SK-N-SH treated with all-trans-retinoic acid at 6 μM for 48 hours (cell line): ENCODE data around the gene ANKRD12.

Source experiments
- ATAC-seq: fragments of 200-7000 bp; cut with Tn5 transposase; 3 replicates; pipeline ENCODE4 v1.9.1; 2020; ENCODE audit warnings: mild to moderate bottlenecking, moderate library complexity
- BACH2 ChIP-seq: fragments of 250-450 bp; sonication (Bioruptor Pico); IDR thresholded peaks from 2 replicates; pipeline ENCODE4 v1.9.0; 2021; ENCODE audit warnings: mild to moderate bottlenecking, borderline replicate concordance
- CREB5 ChIP-seq: fragments of 250-450 bp; sonication (Bioruptor Pico); IDR thresholded peaks from 2 replicates; pipeline ENCODE4 v1.5.1; 2020; ENCODE audit warnings: low read depth, mild to moderate bottlenecking, moderate library complexity
- ESRRG ChIP-seq: fragments of 250-450 bp; sonication (Bioruptor Pico); IDR thresholded peaks from 2 replicates; pipeline ENCODE4 v1.6.1; 2021; ENCODE audit warnings: mild to moderate bottlenecking
- ISL1 ChIP-seq: fragments of 250-450 bp; sonication (Bioruptor Pico); IDR thresholded peaks from 2 replicates; pipeline ENCODE4 v2.1.2; 2022; ENCODE audit warnings: mild to moderate bottlenecking, moderate library complexity
- OSR1 ChIP-seq: fragments of 250-450 bp; sonication (Bioruptor Pico); IDR thresholded peaks from 2 replicates; pipeline ENCODE4 v1.8.0; 2022; ENCODE audit warnings: moderate library complexity, mild to moderate bottlenecking, inconsistent platforms
- PATZ1 ChIP-seq: fragments of 250-450 bp; sonication (Bioruptor Pico); IDR thresholded peaks from 2 replicates; pipeline ENCODE4 v1.8.0; 2020; ENCODE audit warnings: mild to moderate bottlenecking, moderate library complexity, borderline replicate concordance
- POU6F1 ChIP-seq: fragments of 250-450 bp; sonication (Bioruptor Pico); IDR thresholded peaks from 2 replicates; pipeline ENCODE4 v1.8.0; 2021; ENCODE audit warnings: low read depth, mild to moderate bottlenecking, moderate library complexity, borderline replicate concordance
- PPARA ChIP-seq: fragments of 250-450 bp; sonication (Bioruptor Pico); IDR thresholded peaks from 2 replicates; pipeline ENCODE4 v1.5.0; 2020; ENCODE audit warnings: mild to moderate bottlenecking, borderline replicate concordance
- RARB ChIP-seq: fragments of 250-450 bp; sonication (Bioruptor Pico); IDR thresholded peaks from 2 replicates; pipeline ENCODE4 v1.8.0; 2021; ENCODE audit warnings: mild to moderate bottlenecking, moderate library complexity
- SNAI2 ChIP-seq: fragments of 250-450 bp; sonication (Bioruptor Pico); IDR thresholded peaks from 2 replicates; pipeline ENCODE4 v1.5.0; 2020; ENCODE audit warnings: mild to moderate bottlenecking, moderate library complexity
- TCF4 ChIP-seq: fragments of 250-450 bp; sonication (Bioruptor Pico); IDR thresholded peaks from 2 replicates; pipeline ENCODE4 v1.8.0; 2021; ENCODE audit warnings: mild to moderate bottlenecking, moderate library complexity, borderline replicate concordance
- TOX ChIP-seq: fragments of 250-450 bp; sonication (Bioruptor Pico); IDR thresholded peaks from 2 replicates; pipeline ENCODE4 v1.8.0; 2021; ENCODE audit warnings: mild to moderate bottlenecking, moderate library complexity, borderline replicate concordance
- TSHZ2 ChIP-seq: fragments of 250-450 bp; sonication (Bioruptor Pico); IDR thresholded peaks from 2 replicates; pipeline ENCODE4 v1.5.0; 2020; ENCODE audit warnings: mild to moderate bottlenecking, moderate library complexity
- ZNF565 ChIP-seq: fragments of 450-650 bp; formaldehyde crosslinking; conservative IDR thresholded peaks from 2 replicates; pipeline ENCODE4 v1.5.0; 2020; ENCODE audit warnings: low read depth, mild to moderate bottlenecking, moderate library complexity
- ZNF70 ChIP-seq: fragments of 450-650 bp; formaldehyde crosslinking; IDR thresholded peaks from 2 replicates; pipeline ENCODE4 v1.5.0; 2020; ENCODE audit warnings: mild to moderate bottlenecking, moderate library complexity
- ZNF8 ChIP-seq: fragments of 450-650 bp; formaldehyde crosslinking; IDR thresholded peaks from 2 replicates; pipeline ENCODE4 v1.5.0; 2020; ENCODE audit warnings: mild to moderate bottlenecking, moderate library complexity

The ANKRD12 gene

GRCh38 chr18:9233771-9234440, 97.3 kb downstream of the ANKRD12 start:
- no peak for ATAC-seq
- TF ChIP-seq TCF4 (CRISPR knock-in tag) (no peak), ZNF565 (CRISPR knock-in tag) (no peak), BACH2 (CRISPR knock-in tag) (no peak), ZNF8 (no peak), PATZ1 (no peak), CREB5 (CRISPR knock-in tag) (no peak), ESRRG (CRISPR knock-in tag) (no peak), ZNF70 (CRISPR knock-in tag) (no peak), OSR1 (CRISPR knock-in tag) (no peak), TSHZ2 (CRISPR knock-in tag) (no peak), PPARA (no peak), TOX (CRISPR knock-in tag) (no peak)

GRCh38 chr18:9234528-9234927, 97.9 kb downstream of the ANKRD12 start:
- TF ChIP-seq PATZ1 (no peak), RARB (no peak)
- ATAC-seq: no peak

- ATAC-seq: no peak
- TF ChIP-seq TSHZ2 (CRISPR knock-in tag) (no peak), ISL1 (CRISPR knock-in tag) (no peak), POU6F1 (CRISPR knock-in tag) (no peak), PPARA (no peak), SNAI2 (CRISPR knock-in tag) (no peak), ZNF565 (CRISPR knock-in tag) (no peak), TCF4 (CRISPR knock-in tag) (no peak), RARB (no peak)
Observed at GRCh38 chr18:9237981-9238380, 101.4 kb downstream of the ANKRD12 start.
